Activated naive CD8-positive, alpha-beta T cell treated with anti-CD3 and anti-CD28 coated beads, Interleukin-2, amount 50 U/mL, for 16 hours (primary cell): Measurements from ENCODE around the gene ATP6V0E1.
"Not testable (repeated sequence)": the region's sequence is repeated elsewhere in the genome, so short reads cannot be mapped to it uniquely, and the experiment has no call there.

ENCODE experiments used
- DNase-seq: peaks from one replicate; pipeline ENCODE4 v3.0.0-alpha.2; 2020; ENCODE audit warnings: low read depth, low spot score

ATP6V0E1 gene

GRCh38 chr5:173075137-173075843, 91.7 kb downstream of the ATP6V0E1 start:
- DNase-seq = no peak

GRCh38 chr5:173075970-173076369, 92.4 kb downstream of the ATP6V0E1 start:
- DNase-seq = no peak

GRCh38 chr5:173076471-173076870, 92.9 kb downstream of the ATP6V0E1 start:
- DNase-seq = not testable (repeated sequence)

GRCh38 chr5:173078878-173079277, 95.3 kb downstream of the ATP6V0E1 start:
- DNase-seq = no peak
